Measurements from ENCODE around the gene ERVV-1. TPM values are rescaled to one million over a fixed set of nuclear protein-coding genes. Genes with fewer than 3 reads are reported as not detected.
A peak's percentile ranks its signal among the peaks of the same experiment; 100 is the strongest.
"Not testable (repeated sequence)": the region's sequence is repeated elsewhere in the genome, so short reads cannot be mapped to it uniquely, and the experiment has no call there.

The ERVV-1 gene, protein sequence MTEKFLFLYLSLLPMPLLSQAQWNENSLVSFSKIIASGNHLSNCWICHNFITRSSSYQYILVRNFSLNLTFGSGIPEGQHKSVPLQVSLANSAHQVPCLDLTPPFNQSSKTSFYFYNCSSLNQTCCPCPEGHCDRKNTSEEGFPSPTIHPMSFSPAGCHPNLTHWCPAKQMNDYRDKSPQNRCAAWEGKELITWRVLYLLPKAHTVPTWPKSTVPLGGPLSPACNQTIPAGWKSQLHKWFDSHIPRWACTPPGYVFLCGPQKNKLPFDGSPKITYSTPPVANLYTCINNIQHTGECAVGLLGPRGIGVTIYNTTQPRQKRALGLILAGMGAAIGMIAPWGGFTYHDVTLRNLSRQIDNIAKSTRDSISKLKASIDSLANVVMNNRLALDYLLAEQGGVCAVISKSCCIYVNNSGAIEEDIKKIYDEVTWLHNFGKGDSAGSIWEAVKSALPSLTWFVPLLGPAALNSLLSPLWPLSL
- total RNA-seq, result not detected

DNA sequence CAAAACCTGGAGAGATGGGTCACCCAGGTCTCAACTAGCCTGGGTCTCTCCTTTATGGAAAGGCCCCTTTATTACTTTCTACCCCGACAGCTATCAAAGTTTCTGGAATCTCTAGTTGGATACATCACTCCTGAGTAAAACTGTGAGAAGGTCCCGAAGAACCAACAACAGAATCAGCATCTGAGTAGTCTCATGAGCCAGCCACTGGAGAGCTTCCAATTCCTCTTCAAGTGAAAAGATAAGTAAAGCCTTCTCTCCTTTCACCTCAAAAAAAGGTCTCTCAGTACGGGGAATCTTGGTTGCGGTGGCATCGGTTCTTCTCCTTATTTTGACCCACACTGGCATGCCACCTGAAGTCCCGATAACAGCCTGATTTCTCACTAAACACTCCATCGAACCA lies at the start of gene ERVV-1:
Gene ERVV-1, plus strand, starts transcription at position 301 of the 400 bp plus-strand sequence. CDS start 170 bp downstream, outside the sequence.
- ATAC-seq, result no peak

GRCh38 chr19:52967772-52968171 lies 45.9 kb upstream of the ERVV-1 start:
- ATAC-seq, result no peak

GRCh38 chr19:52981329-52981728 lies 32.4 kb upstream of the ERVV-1 start:
- ATAC-seq, result no peak

GRCh38 chr19:52983167-52983566 lies 30.6 kb upstream of the ERVV-1 start:
- not testable (repeated sequence) for ATAC-seq

- ATAC-seq, result no peak
Observed at GRCh38 chr19:52987221-52987620, 26.5 kb upstream of the ERVV-1 start.

- no peak for ATAC-seq
Observed at GRCh38 chr19:52988506-52988905, 25.2 kb upstream of the ERVV-1 start.

GRCh38 chr19:52990759-52991418 lies 22.8 kb upstream of the ERVV-1 start:
- no peak for ATAC-seq

GRCh38 chr19:52991484-52991883 lies 22.2 kb upstream of the ERVV-1 start:
- no peak for ATAC-seq

DNA sequence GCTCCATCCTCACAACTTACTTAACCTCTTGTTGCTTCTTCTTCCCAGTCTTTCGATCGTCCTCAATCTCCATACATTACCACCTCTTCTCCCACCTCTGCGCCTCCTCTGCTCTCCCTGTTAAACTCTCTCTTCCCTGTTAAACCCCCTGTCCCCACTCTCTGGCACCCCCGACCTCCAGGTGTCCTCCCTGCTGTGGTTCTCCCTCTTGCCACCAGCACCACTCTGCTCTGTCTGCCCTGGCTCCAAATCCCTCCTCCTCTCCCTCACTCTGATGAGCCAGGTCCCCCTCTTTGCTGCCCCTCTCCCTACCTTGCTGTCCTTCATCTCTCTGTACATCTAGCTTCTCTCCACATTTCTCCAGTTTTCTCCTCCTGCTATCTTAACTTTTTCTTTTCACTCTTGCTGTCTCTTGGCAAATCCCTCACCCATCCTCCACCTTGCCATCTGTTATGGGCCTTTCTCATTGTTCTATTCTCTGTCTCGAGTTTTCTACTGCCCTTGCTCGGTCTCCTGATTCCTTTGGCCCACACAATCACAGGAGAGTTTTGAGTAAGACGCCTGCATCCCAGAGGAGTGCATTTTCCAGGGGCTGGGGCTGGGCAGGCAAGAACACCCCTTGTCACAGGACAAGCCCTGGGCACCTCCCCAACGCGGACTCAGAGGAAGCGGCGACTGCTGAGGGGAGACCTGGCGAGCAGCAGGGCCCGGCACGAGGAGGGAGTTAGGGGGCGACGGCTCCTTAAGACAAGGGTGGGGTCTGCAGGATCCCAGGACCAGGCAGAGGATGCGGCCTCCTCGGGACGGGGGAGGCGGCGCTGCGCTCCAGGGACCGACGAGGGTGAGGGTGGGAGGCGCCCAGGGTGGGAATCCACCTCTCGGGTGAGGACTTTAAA lies 21.4 kb upstream of the ERVV-1 start:
- no peak for ATAC-seq

- peak; percentile 93 for ATAC-seq
Observed at GRCh38 chr19:52993342-52994178, 20.2 kb upstream of the ERVV-1 start.

GRCh38 chr19:52995711-52996110 lies 18.0 kb upstream of the ERVV-1 start:
- no peak for ATAC-seq

- no peak for ATAC-seq
Observed at GRCh38 chr19:52997975-52998374, 15.7 kb upstream of the ERVV-1 start.

GRCh38 chr19:53002479-53002878 lies 11.2 kb upstream of the ERVV-1 start:
- no peak for ATAC-seq

DNA sequence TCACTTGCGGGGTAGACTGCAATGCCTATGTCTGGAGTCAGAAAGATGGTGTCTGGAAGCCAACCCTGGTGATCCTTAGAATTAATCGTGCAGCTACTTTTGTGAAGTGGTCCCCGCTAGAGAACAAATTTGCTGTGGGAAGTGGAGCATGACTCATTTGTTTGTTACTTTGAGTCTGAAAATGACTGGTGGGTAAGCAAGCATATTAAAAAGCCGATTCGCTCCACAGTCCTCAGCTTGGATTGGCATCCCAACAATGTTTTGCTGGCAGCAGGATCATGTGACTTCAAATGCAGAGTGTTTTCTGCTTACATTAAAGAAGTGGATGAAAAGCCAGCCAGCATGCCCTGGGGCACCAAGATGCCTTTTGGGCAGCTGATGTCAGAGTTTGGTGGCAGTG lies 9.5 kb upstream of the ERVV-1 start:
- ATAC-seq, result no peak

- no peak for ATAC-seq
Observed at GRCh38 chr19:53007200-53007599, 6.5 kb upstream of the ERVV-1 start.

- no peak for ATAC-seq
Observed at GRCh38 chr19:53007606-53008005, 6.1 kb upstream of the ERVV-1 start.

DNA sequence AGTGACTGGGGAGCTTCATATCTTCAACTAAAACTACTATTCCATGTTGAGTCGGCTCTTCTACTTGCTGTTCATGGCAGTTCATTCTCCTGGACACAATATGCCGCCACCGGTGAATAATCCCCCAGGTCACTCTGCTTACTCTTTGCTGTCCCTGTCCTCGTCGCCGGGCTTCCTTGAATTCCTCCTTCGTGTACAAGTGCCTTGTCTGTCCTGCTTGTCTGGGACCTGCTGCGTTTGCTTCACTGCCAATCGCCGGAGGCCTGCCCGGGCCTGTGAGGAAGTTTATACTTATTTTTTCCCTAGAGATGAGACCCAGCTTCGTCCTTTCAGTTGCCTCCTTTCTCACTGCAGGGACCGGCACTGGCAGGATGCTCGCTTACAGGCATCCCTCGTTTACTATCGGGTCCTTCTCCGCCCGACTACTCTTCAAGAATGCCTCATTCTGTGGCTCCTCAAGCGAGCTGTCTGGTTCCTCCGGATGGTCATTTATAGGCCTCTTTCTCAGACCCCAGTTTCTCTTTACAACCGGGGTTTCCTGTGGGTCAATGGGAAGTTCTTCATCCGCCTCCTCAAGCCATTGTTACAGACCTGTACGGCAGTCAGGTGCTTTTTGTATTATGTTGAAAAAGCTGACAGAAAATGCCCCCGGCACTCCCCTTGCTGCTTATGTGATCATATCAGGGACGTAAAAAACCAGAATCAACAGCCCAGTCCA lies 5.5 kb upstream of the ERVV-1 start:
- no peak for ATAC-seq

DNA sequence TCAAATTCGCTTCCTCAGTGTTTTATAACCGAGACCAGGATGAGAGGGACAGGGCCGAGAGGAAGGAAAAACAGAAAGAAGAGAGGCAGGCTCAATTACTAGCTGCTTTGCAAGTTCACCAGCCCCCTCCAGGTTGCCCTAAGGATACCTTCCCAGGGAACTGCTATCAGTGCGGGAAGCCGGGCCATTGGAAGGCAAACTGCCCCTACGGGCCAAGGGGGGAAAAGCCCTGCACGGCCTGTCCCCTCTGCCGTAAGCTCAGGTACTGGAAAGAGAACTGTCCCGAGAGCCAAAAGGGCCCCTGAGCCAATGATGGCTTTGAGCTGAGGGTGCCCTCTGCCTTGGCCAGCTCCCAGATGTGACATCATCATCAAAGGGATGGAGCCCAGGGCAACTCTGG lies 3.2 kb upstream of the ERVV-1 start:
- no peak for ATAC-seq

GRCh38 chr19:53012006-53012405 lies 1.7 kb upstream of the ERVV-1 start:
- no peak for ATAC-seq

DNA sequence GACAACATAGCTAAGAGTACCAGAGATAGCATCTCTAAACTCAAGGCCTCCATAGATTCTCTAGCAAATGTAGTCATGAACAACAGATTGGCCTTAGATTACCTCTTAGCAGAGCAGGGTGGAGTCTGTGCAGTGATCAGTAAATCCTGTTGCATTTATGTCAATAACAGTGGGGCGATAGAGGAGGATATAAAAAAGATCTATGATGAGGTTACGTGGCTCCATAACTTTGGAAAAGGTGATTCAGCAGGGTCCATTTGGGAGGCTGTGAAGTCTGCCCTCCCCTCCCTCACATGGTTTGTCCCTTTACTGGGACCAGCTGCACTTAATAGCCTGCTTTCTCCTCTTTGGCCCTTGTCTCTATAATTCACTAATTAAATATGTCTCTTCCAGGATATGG lies 1.4 kb downstream of the ERVV-1 start:
- no peak for ATAC-seq

- no peak for ATAC-seq
Observed at GRCh38 chr19:53015730-53016129, 2.0 kb downstream of the ERVV-1 start.
